IMR-90 (cell line): ENCODE data around the gene PTPRN2. TPM values are rescaled to one million over a fixed set of nuclear protein-coding genes. Genes with fewer than 3 reads are reported as not detected.

ENCODE experiments used
- ATAC-seq: fragments of 200-7000 bp; cut with Tn5 transposase; 2 replicates; pipeline ENCODE4 v1.9.1; 2020; ENCODE audit warnings: low read depth, mild to moderate bottlenecking, moderate library complexity
- BruUV-seq: library from RNA; stranded (reverse); fragments of 400-500 nt; replicated peaks from 2 replicates; lab custom pipeline; 2021; lab: Mats Ljungman, UMichigan
- CTCF ChIA-PET: fragments of 300-600 bp; formaldehyde crosslinking; extraction: SDS; loops from one replicate; lab custom pipeline; 2021; ENCODE audit warnings: antibody characterized with exemption; lab: Yijun Ruan, JAX
- POLR2A ChIA-PET: fragments of 300-600 bp; sonication (Branson Sonifier 250); formaldehyde crosslinking; loops from one replicate; lab custom pipeline; 2022; ENCODE audit warnings: antibody characterized with exemption; ENCODE audit not compliant: unreplicated experiment; lab: Charles Lee
- DNase-seq: peaks from one replicate; pipeline ENCODE4 v3.0.0; 2013
- H2AFZ ChIP-seq: replicated peaks from 2 replicates; pipeline ENCODE3; 2013; ENCODE audit warnings: low read length, mild to moderate bottlenecking; ENCODE audit not compliant: poor library complexity
- H2AK5ac ChIP-seq: 2 replicates; pipeline ENCODE4 v1.6.1; 2013; ENCODE audit warnings: low read depth, low read length, inconsistent platforms
- H2AK9ac ChIP-seq: replicated peaks from 2 replicates; pipeline ENCODE3; 2013; ENCODE audit warnings: mild to moderate bottlenecking, low read depth, low read length, moderate library complexity; ENCODE audit not compliant: poor library complexity
- H2BK120ac ChIP-seq: 2 replicates; pipeline ENCODE4 v1.6.1; 2013; ENCODE audit warnings: low read depth, low read length, inconsistent platforms
- H2BK15ac ChIP-seq: 3 replicates; pipeline ENCODE4 v1.6.1; 2013; ENCODE audit warnings: low read depth, low read length, inconsistent platforms
- H2BK20ac ChIP-seq: 2 replicates; pipeline ENCODE4 v1.6.1; 2013; ENCODE audit warnings: low read depth, mild to moderate bottlenecking, inconsistent platforms, low read length, moderate library complexity
- H2BK5ac ChIP-seq: 2 replicates; pipeline ENCODE4 v1.6.1; 2013; ENCODE audit warnings: mild to moderate bottlenecking, low read depth, low read length, inconsistent platforms; ENCODE audit not compliant: poor library complexity, severe bottlenecking
- H3K14ac ChIP-seq: replicated peaks from 2 replicates; pipeline ENCODE4 v1.6.1; 2013; ENCODE audit warnings: low read depth, low read length, inconsistent platforms
- H3K18ac ChIP-seq: 2 replicates; pipeline ENCODE4 v1.6.1; 2013; ENCODE audit warnings: low read depth, low read length, control low read depth
- H3K23ac ChIP-seq: 2 replicates; pipeline ENCODE4 v1.6.1; 2013; ENCODE audit warnings: low read depth, low read length, inconsistent platforms
- H3K27ac ChIP-seq: 2 replicates; pipeline ENCODE4 v1.5.1; 2013; ENCODE audit warnings: mild to moderate bottlenecking, control low read depth, low read length; ENCODE audit not compliant: insufficient read depth
- H3K27me3 ChIP-seq: 2 replicates; pipeline ENCODE4 v1.6.1; 2013; ENCODE audit warnings: low read length; ENCODE audit not compliant: control insufficient read depth, insufficient read depth
- H3K36me3 ChIP-seq: 2 replicates; pipeline ENCODE4 v1.6.1; 2013; ENCODE audit warnings: low read length, mixed read lengths; ENCODE audit not compliant: control insufficient read depth, insufficient read depth
- H3K4ac ChIP-seq: 2 replicates; pipeline ENCODE4 v1.6.1; 2013; ENCODE audit warnings: low read depth, low read length, inconsistent platforms
- H3K4me1 ChIP-seq: 2 replicates; pipeline ENCODE4 v1.6.1; 2013; ENCODE audit warnings: low read length, mixed read lengths; ENCODE audit not compliant: control insufficient read depth, insufficient read depth
- H3K4me2 ChIP-seq: 2 replicates; pipeline ENCODE4 v1.6.1; 2013; ENCODE audit warnings: low read depth, mild to moderate bottlenecking, control low read depth, low read length, moderate library complexity
- H3K4me3 ChIP-seq: 2 replicates; pipeline ENCODE4 v1.5.1; 2013; ENCODE audit warnings: low read depth, mild to moderate bottlenecking, control low read depth, low read length, moderate library complexity; ENCODE audit not compliant: insufficient read depth
- H3K56ac ChIP-seq: 2 replicates; pipeline ENCODE4 v1.6.1; 2013; ENCODE audit warnings: low read length, inconsistent platforms; ENCODE audit not compliant: insufficient read depth; ENCODE audit errors: extremely low read depth
- H3K79me1 ChIP-seq, 2 experiments: 2 replicates each; pipeline ENCODE4 v1.6.1; 2013; ENCODE audit warnings: low read length in 2 of 2, inconsistent platforms in 1 of 2, low read depth in 1 of 2
- H3K9ac ChIP-seq: 2 replicates; pipeline ENCODE4 v1.6.1; 2013; ENCODE audit warnings: low read depth, low read length, control low read depth
- H3K9me1 ChIP-seq: 2 replicates; pipeline ENCODE4 v1.6.1; 2013; ENCODE audit warnings: low read length, inconsistent platforms; ENCODE audit not compliant: insufficient read depth
- H3K9me3 ChIP-seq: 2 replicates; pipeline ENCODE4 v1.6.1; 2013; ENCODE audit warnings: low read length; ENCODE audit not compliant: control insufficient read depth, insufficient read depth
- H4K20me1 ChIP-seq: 2 replicates; pipeline ENCODE4 v1.6.1; 2013; ENCODE audit warnings: low read length, inconsistent platforms; ENCODE audit not compliant: insufficient read depth
- H4K5ac ChIP-seq: 2 replicates; pipeline ENCODE4 v1.6.1; 2013; ENCODE audit warnings: mild to moderate bottlenecking, low read depth, low read length, control low read depth
- H4K8ac ChIP-seq, 2 experiments: 2 replicates each; pipeline ENCODE4 v1.6.1; 2013; ENCODE audit warnings: low read depth in 2 of 2, low read length in 2 of 2, control low read depth in 1 of 2, inconsistent platforms in 1 of 2
- H4K91ac ChIP-seq: 2 replicates; pipeline ENCODE4 v1.6.1; 2013; ENCODE audit warnings: low read depth, low read length, inconsistent platforms; ENCODE audit not compliant: insufficient read depth
- NFE2L2 ChIP-seq: fragments of 150-350 bp; IDR thresholded peaks from 2 replicates; pipeline ENCODE4 v1.6.1; 2016; ENCODE audit warnings: low read depth, mild to moderate bottlenecking, low read length
- RCOR1 ChIP-seq: IDR thresholded peaks from 2 replicates; pipeline ENCODE4 v1.6.1; 2012; ENCODE audit warnings: mild to moderate bottlenecking, low read length, improper control_type of control experiment; ENCODE audit not compliant: insufficient replicate concordance
- SMC3 ChIP-seq: fragments of 150-350 bp; IDR thresholded peaks from 2 replicates; pipeline ENCODE4 v1.6.1; 2016; ENCODE audit warnings: low read depth, mild to moderate bottlenecking, antibody characterized with exemption, low read length, moderate library complexity
- WGBS, 2 experiments: methylation state at CpG; one replicate each; pipeline versions ENCODE4 v1.1.5 to v1.1.7; 2013; ENCODE audit warnings: missing lambda C conversion rate in 2 of 2; ENCODE audit not compliant: insufficient read length in 1 of 2; ENCODE audit errors: extremely low coverage in 2 of 2; 5-methylcytosine and 5-hydroxymethylcytosine counted together
- dilution Hi-C: fragments of 300-500 bp; cut with HindIII; formaldehyde crosslinking; loops from one replicate; pipeline ENCODE4 v1.14.3; 2018; ENCODE audit warnings: low sequenced_read_pairs; ENCODE audit not compliant: unreplicated experiment
- in situ Hi-C: fragments of 300-500 bp; cut with MboI; formaldehyde crosslinking; loops from 3 replicates; pipeline ENCODE4 v1.14.3; 2019; ENCODE audit warnings: low sequenced_read_pairs, inconsistent platforms, mixed read lengths
- intact Hi-C: fragments of 100-400 bp; cut with micrococcal nuclease; formaldehyde crosslinking; loops from 2 replicates; pipeline ENCODE4 v1.10.0; 2022
- polyA plus RNA-seq, 3 experiments: library from polyadenylated mRNA; depleted of rRNA; stranded (reverse); fragments of >200 nt; gene quantifications; 2 replicates each; pipeline ENCODE4 v1.2.3, GENCODE V29; 2012; ENCODE audit warnings: low replicate concordance in 1 of 3
- total RNA-seq: library from RNA; depleted of rRNA; stranded (reverse); fragments of >200 nt; gene quantifications from 2 replicates; pipeline ENCODE4 v1.2.3, GENCODE V29; 2012
- TF ChIP-seq, protein P1 (sequence below): conservative IDR thresholded peaks from 2 replicates; pipeline ENCODE4 v1.5.1; 2012; ENCODE audit warnings: mild to moderate bottlenecking, low read depth, low read length, improper control_type of control experiment

Gene PTPRN2
- total and polyA plus RNA-seq, 2 of the 4 experiments (the other 2 are of a cell fraction), result 0.03 TPM; not detected in 1

DNA sequence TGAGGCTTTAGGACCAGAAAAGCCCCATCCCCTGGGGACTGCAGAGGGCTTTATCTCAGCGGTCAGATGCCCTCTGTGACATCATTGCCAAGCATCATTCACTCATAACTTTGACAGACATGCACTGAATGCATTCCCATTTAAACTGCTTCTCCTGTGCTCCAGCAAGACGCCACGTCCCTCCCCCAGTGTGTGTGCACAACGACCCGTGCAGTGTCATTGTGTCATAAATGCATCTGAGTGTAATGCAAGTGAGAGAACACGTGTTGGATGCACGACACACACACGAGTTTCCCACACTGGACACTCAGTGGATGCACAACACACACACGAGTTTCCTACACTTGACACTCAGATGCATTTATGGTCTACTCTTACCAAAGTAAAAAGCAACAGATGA, 337.9 kb downstream of the PTPRN2 start:
- Histone ChIP-seq H4K20me1 (no peaks in the 10 kb centered on the region), H3K18ac (no peak overlapping the region), H3K4me2 (no peak overlapping the region), H3K27ac (no peak overlapping the region), H4K5ac (no peak overlapping the region), H2BK5ac (no peak overlapping the region), H4K91ac (no peak overlapping the region), H2AK5ac (no peak overlapping the region), H3K56ac (no peak overlapping the region), H2BK120ac (no peak overlapping the region), H3K4me1 (no peaks in the 10 kb centered on the region), H3K4me3 (no peak overlapping the region), H3K9me1 (no peaks in the 10 kb centered on the region), H3K36me3 (no peaks in the 10 kb centered on the region), H4K8ac (no peak overlapping the region), H3K9ac (no peak overlapping the region), H3K4ac (no peak overlapping the region), H2BK20ac (no peak overlapping the region), H3K27me3 (no peaks in the 10 kb centered on the region), H3K23ac (no peak overlapping the region), H2AFZ (no peak overlapping the region), H3K9me3 (peaks cover 65% of the 10 kb centered on the region), H2BK15ac (no peak overlapping the region), H3K79me1 (no peaks in the 10 kb centered on the region), H2AK9ac (no peak overlapping the region), H3K14ac (no peak overlapping the region)
- WGBS, 2 experiments, result no CpG with 5 or more reads among the region's 9 CpGs
- BruUV-seq, result no TSS peak
- ATAC-seq (no peak), DNase-seq (no peak)
- TF ChIP-seq NFE2L2, result no peak
- TF ChIP-seq SMC3, result no peak
- TF ChIP-seq, protein P1, sequence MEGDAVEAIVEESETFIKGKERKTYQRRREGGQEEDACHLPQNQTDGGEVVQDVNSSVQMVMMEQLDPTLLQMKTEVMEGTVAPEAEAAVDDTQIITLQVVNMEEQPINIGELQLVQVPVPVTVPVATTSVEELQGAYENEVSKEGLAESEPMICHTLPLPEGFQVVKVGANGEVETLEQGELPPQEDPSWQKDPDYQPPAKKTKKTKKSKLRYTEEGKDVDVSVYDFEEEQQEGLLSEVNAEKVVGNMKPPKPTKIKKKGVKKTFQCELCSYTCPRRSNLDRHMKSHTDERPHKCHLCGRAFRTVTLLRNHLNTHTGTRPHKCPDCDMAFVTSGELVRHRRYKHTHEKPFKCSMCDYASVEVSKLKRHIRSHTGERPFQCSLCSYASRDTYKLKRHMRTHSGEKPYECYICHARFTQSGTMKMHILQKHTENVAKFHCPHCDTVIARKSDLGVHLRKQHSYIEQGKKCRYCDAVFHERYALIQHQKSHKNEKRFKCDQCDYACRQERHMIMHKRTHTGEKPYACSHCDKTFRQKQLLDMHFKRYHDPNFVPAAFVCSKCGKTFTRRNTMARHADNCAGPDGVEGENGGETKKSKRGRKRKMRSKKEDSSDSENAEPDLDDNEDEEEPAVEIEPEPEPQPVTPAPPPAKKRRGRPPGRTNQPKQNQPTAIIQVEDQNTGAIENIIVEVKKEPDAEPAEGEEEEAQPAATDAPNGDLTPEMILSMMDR, result no peak
- no peak for TF ChIP-seq RCOR1
- ChIA-PET CTCF (no interaction called here), POLR2A (no interaction called here)
- dilution Hi-C loops, result no loop called here
- intact Hi-C loops, result no loop called here
- in situ Hi-C loops, result no loop called here
